GM19372 (cell line): Measurements from ENCODE around the gene PRPF40B.

Experiments
- ATAC-seq: cut with Tn5 transposase; IDR thresholded peaks from one replicate; pipeline ENCODE4 v1.9.1; 2021; ENCODE audit warnings: mild to moderate bottlenecking, low read depth, moderate library complexity; ENCODE audit not compliant: unreplicated experiment

The PRPF40B gene

DNA sequence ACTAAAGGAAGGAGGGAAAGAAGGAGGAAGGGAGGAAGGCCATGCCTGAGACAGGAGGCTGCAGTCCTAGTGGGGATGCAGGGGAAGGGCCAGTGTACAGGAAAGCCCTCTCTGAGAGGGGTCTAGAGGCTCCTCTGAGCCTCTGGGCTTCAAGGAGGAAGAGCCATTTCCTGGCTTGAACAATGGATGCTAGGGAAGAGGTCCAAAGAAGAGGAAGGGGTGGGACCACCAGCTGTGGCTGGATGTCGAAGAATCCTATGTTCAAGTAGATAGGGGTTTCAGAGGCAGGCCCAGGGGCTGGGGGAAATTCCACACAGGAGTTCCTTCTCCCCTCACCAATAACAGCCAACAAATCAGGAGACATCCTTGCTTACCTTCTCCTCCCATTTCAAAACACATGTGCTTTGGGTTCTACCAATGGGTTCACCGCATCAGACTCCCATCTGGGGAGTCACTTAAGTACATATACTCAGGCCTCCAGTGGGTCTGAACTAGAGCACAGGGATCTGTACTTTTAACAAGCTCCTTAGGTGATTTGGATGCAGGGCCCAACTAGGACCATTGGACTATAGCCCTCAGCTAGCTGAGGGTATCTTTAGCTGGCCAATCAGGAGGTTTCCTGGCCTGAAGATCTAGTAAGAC lies 32.4 kb downstream of the PRPF40B start:
- ATAC-seq = no peak

DNA sequence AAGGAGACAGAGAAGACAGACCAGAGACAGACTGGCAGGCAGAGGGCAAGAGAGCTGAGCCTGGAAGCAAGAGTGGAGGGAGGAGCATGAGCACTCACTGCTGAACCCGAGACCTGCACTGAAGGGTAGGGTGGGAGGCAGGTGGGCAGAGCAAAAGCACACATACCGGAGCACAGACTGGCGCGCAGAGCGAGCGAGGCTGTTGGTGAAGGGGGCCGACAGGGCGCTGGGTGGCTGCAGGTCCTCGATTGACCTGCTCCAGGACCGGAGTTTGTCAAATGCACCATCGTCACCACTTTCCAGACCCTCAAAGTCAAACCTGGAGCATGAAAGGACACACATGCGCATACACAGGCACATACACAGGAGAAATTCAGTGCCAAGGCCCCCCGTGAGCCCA lies 34.9 kb downstream of the PRPF40B start:
- no peak for ATAC-seq

DNA sequence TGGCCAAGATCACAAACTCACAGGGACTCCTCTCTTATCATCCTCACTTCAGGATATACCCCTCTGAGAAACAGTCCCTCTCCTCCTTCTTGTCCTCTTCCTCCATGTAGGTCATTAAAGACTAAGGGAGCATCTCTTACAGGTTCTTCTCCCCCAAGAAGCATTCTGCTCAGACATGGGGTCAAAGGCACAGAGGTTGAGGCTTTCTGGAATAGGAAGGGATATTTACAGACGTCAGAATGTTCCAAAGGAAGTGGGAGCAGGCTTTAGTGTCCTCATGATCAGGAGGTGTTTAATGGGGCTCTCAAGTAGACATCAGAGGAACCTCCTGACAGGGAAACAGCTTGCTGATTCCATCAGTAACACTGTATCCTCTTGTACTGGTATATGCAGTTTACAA lies 36.4 kb downstream of the PRPF40B start:
- ATAC-seq = no peak

DNA sequence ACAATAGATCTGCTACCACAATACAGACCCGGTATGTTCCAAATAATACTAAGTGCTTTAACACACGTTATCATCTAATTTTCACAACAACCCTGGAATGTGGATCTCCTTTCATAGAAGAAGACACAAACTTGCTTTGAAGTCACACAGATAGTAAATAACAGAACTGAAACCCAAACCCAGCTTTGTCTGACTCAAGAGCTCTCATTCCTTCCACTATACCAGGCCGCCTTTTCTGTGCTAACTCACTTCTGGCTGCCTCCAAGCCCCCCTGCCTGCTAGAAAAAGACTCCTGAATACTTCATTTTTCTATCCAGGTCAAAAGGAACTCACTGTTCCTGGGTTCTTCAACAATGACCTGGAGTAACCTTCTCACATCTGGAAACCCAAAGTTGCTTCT lies 37.8 kb downstream of the PRPF40B start:
- no peak for ATAC-seq

DNA sequence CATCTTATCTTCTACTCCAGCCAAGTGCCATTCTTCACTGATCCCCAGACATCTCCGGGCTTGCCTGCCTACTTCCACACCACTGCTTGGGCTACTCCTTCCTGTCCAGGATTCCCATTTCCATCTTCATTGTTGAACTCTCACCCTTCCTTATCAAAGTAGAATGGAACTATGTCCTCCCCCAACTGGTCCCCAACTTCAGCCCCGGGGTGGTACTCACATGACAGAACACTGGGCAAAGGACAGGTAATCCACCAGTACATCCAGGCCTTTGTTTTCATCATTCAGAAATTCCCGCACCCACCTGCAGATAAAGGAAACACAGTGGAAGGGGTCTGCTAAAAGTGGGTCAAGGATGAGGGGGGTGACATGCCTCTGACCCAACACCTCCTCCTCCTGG lies 38.4 kb downstream of the PRPF40B start:
- no peak for ATAC-seq

DNA sequence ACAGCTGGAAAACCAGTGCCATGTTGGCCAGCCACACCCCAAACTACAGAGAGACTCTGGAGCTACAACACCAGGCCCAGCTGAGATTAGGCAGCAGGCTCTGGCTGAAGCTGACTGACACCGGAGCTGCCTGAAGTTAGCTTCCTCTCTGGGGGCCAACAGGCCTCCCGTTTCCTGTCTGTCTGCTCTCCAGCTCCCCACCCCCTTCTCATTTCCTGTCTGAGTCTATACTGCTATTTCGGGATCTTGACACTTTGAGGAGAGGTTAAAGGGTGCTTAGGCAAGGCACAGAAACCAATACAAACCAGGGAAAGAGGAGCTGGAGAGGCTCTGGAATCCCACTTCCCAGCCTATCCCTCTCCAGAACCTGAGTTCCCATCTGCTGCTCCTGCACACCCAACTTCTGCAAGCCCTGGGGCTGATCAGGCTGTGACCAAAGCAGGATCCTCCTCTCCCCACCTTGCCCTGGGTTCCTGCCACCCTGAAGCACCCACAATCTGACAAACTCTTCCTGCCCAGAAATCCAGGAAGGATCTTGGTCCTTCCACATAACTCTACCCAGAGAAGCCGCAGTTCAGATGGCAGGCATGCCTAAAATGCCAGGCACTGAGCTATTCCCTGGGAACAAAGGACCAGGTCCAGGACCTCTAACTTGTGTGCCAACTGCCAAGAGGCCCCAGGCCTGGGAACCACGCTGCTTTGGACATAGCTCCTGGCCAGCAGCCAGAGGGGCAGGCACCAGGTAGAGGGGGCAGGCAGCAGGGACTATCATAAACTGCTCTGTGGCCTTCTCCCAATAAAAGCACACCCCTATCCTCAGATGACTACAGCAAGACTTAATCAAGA lies 39.9 kb downstream of the PRPF40B start:
- peak; percentile 62 for ATAC-seq

DNA sequence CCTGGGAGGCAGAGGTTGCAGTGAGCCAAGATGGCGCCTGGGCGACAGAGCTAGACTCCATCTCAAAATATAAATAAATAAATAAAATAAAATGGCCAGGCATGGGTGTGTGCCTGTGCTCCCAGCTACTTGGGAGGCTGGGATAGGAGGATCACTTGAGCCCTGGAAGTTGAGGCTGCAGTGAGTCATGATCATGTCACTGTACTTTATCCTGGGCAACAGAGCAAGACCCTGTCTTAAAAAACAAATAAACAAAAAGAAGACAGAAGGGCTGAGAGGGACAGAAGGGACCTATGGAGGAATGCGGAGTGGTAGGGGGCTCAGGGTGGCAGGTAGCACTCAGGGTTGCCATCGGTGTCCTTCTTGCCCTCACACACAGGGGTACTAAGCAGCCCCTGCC lies 40.8 kb downstream of the PRPF40B start:
- ATAC-seq = no peak

DNA sequence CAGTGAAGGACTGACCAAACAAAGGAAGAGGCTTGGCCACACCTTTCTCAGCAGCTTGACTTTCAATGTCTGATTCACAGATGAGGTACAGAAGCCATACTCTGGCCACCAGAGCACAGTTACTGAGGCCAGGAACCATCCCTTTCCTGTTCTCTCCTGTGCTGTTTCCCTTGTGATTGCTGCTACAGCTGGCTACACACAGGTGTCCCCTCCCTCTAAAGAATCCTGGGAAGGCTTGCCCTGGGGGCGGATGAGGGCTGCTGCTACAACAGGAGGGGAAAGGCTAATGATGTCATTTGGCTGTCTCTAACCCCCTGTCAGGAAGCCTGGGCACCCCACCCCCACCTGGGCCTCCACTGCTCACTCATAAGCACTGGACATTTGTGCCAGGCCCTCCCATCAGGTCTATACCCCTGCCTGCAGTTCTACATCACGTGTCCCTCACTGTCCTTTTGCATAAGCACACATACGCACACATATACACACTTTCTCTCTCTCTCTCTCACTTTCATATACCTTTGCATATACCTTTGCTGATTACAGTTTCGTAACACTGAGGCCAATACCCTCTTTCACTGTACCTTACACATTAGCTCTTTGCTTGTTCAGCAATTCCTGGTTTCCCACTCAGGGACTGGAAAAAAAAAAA lies 41.4 kb downstream of the PRPF40B start:
- ATAC-seq = peak; percentile 53

DNA sequence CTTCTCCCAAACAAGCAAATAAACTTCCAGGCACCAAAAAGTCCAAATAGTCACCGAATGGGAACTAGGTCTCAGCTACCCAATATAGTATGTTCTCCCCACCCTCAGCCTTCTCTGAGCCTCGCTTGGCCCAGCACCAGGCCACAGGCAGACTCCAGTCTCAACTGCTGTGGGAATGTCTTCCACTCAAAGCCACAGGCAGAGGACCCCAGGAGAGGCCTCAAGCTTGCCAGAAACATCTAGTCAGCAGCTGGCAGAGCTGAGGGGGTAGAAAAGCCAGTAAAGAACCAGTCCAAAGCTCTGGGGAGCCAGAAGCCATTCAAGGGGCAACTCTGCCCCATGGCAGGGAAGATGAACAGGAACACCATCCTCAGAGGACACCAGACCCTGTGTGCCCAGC lies 42.0 kb downstream of the PRPF40B start:
- no peak for ATAC-seq

DNA sequence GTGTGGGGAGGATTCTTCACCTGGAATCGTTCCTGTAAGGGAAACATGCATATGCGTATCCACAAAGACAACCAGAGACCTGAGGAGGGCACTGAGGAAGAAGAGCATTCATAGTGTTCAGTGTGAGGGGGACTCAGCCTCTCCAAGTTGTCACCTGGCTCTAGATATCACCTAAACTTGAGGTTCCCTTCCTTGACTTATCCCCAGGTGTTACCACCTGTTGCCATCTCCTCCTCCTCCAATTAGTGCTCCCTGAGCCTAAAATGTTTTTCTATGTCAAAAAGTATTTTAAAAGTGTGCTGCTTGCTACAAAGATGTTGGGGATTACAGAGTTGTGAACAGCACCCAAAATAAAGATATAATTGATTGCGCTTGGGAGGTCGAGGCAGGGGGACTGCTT lies 42.8 kb downstream of the PRPF40B start:
- ATAC-seq = no peak

DNA sequence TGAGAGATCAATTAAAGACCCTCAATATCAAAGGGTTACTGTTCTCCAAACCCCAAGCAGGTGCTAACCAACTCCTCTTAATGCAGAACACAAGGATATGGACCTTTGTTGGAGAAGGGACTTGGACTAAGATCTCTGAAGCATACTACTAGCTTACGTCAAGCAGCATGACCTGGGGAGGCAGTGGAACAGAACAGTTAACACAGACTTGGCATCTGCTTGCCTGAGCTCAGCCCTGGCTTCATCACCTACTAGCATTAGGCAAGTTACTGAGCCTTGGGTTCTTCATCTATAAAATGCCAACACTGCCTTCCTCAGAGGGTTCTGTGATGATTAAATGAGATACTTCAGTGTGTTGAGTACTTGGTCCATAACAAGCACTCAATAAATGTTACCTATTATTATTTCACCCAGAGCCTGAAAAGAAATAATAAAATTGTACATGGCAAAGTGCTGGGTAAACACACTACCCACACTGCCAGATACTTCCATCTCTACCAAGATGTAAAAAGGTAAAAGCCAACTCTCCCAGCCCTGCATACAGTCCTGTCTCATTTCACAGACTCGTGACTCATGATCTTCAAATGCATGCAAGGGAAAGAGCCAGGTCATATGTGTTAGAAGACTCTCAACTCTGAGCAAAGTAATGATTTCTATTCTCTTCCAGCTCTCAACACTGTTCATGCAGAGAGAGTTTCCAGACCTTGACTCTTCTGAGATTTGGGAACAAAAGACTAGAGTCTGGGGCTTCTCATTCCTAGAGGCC lies 44.1 kb downstream of the PRPF40B start:
- no peak for ATAC-seq

DNA sequence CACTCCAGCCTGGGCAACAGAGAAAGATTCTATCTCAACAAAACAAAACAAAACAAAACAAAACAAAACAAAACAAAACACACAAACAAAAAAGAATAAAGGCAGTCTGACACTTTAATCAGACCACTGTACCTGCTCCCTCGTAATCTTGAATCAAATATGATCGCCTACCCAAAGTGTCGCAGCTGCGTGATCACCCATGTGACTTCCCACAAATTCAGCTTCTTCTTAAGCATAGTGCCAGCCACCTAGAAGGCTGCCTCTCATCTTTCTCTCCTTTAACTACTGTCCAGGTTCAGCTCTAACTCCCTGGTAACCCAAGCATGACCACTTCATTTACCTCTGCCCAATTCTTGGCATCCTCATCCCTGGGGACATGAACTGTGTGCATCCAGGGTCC lies 46.4 kb downstream of the PRPF40B start:
- no peak for ATAC-seq

DNA sequence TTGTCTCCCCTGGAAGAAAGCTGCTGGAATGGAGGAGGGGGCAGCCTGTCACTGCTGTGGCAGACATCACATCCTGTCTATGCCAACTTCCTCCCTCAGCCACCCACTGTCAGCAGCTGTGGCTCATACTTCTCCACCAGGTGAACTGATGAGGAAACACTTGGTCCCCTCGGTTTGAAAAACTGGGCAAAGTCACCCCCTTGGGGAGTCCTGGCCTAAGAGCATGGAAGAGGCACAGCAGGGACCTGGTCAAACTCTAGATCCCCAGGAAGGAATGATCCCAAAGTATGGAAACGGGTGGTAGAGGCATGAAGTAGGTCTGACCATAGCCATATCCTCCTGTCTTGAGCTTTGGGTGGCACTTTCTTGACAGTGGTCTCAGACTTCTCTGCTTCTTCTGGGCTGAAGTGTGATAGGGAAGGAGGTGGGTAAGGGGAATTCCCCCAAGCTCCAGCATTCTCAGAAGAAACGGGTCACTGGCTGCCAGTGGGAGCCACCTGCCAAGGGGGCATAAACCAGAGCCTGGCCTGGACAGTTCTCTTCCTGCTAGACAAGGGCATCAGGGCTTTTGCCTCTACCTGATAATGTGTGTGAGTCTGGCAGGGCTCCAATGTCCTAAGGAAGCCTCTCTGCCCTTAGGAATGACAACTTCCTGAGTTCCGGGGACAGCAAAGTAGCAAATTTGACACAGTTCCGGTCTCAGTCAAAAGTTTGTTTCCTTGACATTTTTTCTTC lies 47.8 kb downstream of the PRPF40B start:
- no peak for ATAC-seq

DNA sequence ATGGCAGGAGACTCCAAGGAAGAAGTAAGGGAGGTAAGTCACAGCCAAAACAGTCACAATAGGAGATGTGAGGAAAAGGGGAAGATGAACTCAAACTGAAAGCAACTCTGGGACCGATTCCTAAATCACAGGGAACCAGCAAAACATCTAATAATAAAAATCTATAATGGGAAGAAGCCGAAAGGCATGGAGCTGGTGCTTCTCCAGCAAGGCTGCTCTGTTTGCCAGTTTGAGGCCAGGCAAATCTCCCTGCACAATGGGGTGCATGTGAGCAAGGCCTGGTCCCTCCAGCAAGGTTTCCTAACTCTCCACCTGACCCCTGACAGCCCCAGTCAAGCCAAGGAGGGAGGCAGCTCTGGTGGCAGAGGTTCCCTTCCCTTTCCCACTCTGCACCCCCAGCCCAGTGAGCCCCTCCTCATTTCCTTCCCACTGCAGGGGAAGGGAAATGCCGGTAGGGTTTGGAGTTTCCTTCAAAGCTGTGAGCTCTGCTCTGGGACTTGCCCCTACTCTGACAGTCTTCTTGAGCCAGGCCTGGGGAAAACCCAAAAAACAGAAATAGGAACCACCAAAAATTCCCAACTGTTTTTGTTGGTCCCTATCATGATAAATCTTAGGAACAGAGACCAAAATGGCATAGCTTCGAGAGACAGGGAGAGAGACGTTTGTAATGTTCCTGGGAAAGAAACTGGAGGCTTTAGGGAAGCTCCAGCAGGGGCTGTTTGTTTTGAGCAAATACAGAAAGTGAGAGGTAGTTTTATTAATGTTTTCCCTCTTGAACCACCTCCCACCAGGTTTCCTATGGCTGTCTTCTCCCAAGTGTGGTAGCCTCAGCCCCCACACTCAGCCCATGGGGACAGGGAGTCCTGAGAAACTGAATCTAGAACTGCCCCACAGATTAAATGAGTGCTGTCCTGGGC lies 49.2 kb downstream of the PRPF40B start:
- ATAC-seq = no peak

DNA sequence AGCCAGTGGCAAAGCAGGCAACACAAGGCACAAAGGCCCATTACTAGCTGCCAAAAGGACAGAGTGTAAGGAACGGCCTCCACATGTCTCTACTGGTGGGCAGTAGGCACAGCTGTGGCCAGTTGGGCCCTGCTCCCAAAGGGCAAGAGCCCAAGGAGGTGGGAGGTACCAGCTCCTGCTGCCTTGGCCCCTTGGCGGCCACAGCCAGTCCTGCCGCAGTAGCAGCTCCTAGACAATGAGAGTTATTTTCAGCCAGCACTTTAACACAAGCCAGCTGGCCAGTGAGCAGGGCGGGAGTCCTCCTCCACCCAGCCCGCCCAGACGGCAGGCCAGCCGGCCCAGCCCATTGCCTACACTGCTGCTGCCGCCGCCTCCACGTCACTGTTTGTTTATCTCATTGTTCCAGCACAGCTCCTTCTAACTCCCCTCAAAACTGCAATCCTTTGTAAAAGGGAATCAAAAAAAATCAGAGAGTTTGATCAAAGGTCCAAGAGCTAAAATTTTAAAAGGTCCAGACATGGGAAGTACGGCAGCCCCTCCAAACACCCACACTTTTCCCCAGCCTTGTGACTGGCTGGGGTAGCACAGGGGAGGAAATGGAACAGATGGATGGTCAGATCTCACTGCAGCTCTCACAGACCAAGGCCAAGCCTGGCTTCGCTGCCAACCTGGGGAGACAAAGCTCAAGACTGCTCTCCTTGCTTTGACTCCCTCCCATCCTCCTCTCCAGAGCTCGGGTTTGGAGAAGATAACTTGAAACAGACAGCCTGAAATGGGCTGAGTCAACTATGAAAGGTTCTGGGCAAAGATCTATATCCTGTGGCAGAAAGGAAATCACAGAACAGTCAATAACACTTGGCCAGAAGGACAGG lies 50.3 kb downstream of the PRPF40B start:
- no peak for ATAC-seq

DNA sequence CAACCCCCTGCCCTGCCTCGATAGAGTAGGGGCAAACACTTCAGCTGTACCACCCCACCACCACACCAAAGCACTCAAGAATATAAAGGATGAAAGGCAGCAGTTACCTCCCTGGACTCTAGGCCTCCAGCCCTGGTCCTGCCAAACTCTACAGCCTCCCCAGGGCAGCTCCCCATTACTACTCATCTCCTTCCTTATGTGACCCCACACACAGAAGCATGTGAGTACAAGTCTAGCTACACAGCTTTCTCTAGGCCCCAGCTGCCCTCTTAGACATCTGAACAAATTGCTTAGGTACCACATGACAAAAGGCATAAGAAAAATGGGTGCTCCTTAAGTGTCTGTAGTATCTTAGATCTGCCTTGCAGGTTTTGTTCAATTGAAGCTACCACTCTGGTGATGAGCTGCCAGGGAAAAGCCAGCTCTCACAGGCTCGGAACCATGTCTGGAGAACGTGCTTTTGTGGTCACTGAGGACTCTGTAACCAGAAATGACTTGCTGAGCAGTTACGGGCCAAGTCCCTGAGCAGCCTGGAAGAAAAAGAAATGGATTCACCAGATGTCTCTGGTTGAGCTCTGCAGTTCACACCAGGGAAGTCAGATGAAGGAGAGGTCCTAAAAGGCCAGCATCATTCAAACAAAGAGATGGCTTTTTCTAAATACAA lies 51.1 kb downstream of the PRPF40B start:
- no peak for ATAC-seq

DNA sequence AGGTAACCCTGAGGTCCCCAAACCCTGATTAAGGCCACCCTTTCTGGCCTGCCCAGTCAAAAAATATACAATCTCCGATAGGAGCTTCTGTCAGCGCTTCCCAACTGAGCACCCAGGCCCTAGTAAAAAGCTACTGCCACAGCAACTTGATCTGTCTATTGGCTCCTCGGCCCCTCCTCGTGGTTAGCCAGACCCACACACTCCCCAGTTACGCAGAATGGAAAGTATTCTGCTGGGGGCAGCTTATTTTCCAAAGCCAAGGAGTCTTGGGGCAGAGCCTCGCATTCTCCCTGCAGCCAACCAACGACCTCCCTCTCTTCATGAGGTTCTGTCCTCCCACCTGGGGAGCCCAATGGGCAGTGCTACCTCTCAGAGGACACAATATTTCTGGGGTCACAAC lies 51.8 kb downstream of the PRPF40B start:
- no peak for ATAC-seq

DNA sequence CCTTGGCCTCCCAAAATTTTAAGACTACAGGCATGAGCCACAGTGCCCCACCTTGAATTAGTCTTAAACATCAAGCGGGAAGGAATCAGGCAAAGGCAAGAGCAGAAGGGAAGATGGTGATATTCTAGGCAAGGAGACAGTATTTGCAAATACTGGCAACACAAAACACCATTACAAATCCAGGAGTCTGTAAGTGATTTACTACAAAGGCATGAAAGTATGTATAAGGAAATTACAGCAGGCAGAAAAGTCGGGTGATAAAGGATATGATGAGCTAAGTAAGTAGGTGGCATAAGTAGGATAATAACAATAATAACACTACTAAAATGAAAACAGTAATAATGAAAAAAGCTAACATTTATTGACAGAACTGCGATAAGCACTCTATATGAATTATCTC lies 55.4 kb downstream of the PRPF40B start:
- no peak for ATAC-seq
